Caco-2 (cell line): Measurements from ENCODE around the gene CKAP2L. TPM values are rescaled to one million over a fixed set of nuclear protein-coding genes. Genes with fewer than 3 reads are reported as not detected.

Experiments
- BruUV-seq: library from RNA; stranded (reverse); fragments of 400-500 nt; replicated peaks from 2 replicates; lab custom pipeline; 2021; lab: Mats Ljungman, UMichigan
- CTCF ChIA-PET: fragments of 300-600 bp; sonication (Branson Sonifier 250); formaldehyde crosslinking; loops from one replicate; lab custom pipeline; 2022; ENCODE audit warnings: antibody characterized with exemption; lab: Charles Lee
- POLR2A ChIA-PET: fragments of 300-600 bp; sonication (Branson Sonifier 250); formaldehyde crosslinking; loops from one replicate; lab custom pipeline; 2022; ENCODE audit warnings: antibody characterized with exemption; lab: Charles Lee
- DNase-seq, 2 experiments: peaks; one replicate each; pipeline versions ENCODE4 v3.0.0 to v3.0.0-alpha.2; 2020 to 2022
- H3K27me3 ChIP-seq: replicated peaks from 2 replicates; pipeline ENCODE4 v1.6.0; 2011; ENCODE audit warnings: low read length; ENCODE audit not compliant: control insufficient read depth, insufficient read depth
- H3K36me3 ChIP-seq: 2 replicates; pipeline ENCODE4 v1.5.1; 2011; ENCODE audit warnings: low read length; ENCODE audit not compliant: control insufficient read depth, insufficient read depth
- H3K4me1 ChIP-seq: fragments of 250-450 bp; sonication (Bioruptor Pico); 2 replicates; pipeline ENCODE4 v1.5.1; 2020; ENCODE audit warnings: mild to moderate bottlenecking
- H3K4me3 ChIP-seq: 2 replicates; pipeline ENCODE4 v1.5.1; 2011; ENCODE audit warnings: low read depth, mild to moderate bottlenecking, control low read depth, low read length
- H3K9me3 ChIP-seq: fragments of 250-450 bp; sonication (Bioruptor Pico); 2 replicates; pipeline ENCODE4 v1.5.1; 2020; ENCODE audit warnings: mild to moderate bottlenecking, moderate library complexity
- H3K27ac Mint-ChIP-seq: one replicate; pipeline ENCODE4 v1.8.0; 2022; ENCODE audit warnings: mixed read lengths; ENCODE audit not compliant: unreplicated experiment
- H3K27me3 Mint-ChIP-seq: one replicate; pipeline ENCODE4 v1.8.0; 2022; ENCODE audit warnings: mixed read lengths; ENCODE audit not compliant: insufficient read depth, unreplicated experiment
- H3K36me3 Mint-ChIP-seq: one replicate; pipeline ENCODE4 v1.8.0; 2022; ENCODE audit warnings: mild to moderate bottlenecking, mixed read lengths; ENCODE audit not compliant: insufficient read depth, unreplicated experiment
- H3K4me1 Mint-ChIP-seq: one replicate; pipeline ENCODE4 v1.8.0; 2022; ENCODE audit warnings: low read depth, mixed read lengths; ENCODE audit not compliant: unreplicated experiment
- H3K4me3 Mint-ChIP-seq: one replicate; pipeline ENCODE4 v1.8.0; 2022; ENCODE audit warnings: mild to moderate bottlenecking, moderate library complexity, mixed read lengths; ENCODE audit not compliant: unreplicated experiment
- H3K9me3 Mint-ChIP-seq: one replicate; pipeline ENCODE4 v1.8.0; 2022; ENCODE audit warnings: mixed read lengths; ENCODE audit not compliant: unreplicated experiment
- intact Hi-C: fragments of 100-400 bp; cut with micrococcal nuclease; formaldehyde crosslinking; loops from one replicate; pipeline ENCODE4 v1.10.0; 2022; ENCODE audit not compliant: unreplicated experiment
- total RNA-seq: library from RNA; stranded (reverse); gene quantifications from 2 replicates; pipeline ENCODE4 v1.2.3, GENCODE V29; 2022
- TF ChIP-seq, protein P1 (sequence below), 2 experiments: fragments of 200-600 bp in 1 of 2; IDR thresholded peaks; 1 replicate in 1 of 2; 2 replicates in 1 of 2; pipeline versions ENCODE4 v1.5.1 to v1.8.0; 2011 to 2022; ENCODE audit warnings: antibody characterized with exemption in 1 of 2, control low read depth in 1 of 2, inconsistent platforms in 1 of 2, low read depth in 1 of 2, low read length in 1 of 2, mild to moderate bottlenecking in 1 of 2, moderate library complexity in 1 of 2; ENCODE audit not compliant: insufficient read depth in 1 of 2, severe bottlenecking in 1 of 2, unreplicated experiment in 1 of 2

CKAP2L gene
- total RNA-seq, 1 experiment from 2014 or later = 20.7 TPM

DNA sequence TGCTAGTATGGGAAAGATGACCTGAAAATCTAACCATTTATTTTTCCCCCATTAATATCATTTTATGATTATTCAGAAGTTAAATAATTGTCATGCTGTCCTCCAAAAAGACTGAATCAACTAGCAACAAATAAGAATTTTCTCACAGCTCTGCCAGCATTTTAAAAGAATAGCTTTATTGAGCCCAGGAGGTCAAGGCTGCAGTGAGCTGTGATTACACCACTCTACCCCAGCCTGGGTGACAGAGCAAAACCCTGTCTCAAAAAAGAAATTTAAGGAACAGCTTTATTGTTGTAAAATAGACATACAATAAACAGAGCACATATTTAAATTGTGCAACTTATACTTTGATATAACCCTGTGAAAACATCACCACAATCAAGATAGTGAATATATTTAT lies 44.7 kb upstream of the CKAP2L start:
- Mint-ChIP-seq H3K4me1 (peaks cover 6% of the 10 kb centered on the region), H3K27ac (no peak overlapping the region), H3K4me3 (no peak overlapping the region), H3K27me3 (no peaks in the 10 kb centered on the region), H3K9me3 (peaks cover 30% of the 10 kb centered on the region), H3K36me3 (no peaks in the 10 kb centered on the region)
- Histone ChIP-seq H3K4me3 (no peak overlapping the region), H3K27me3 (no peaks in the 10 kb centered on the region), H3K36me3 (no peaks in the 10 kb centered on the region), H3K9me3 (peaks cover 7% of the 10 kb centered on the region; the same call in 1 of the 2 replicates), H3K4me1 (peaks cover 18% of the 10 kb centered on the region)
- DNase-seq = no peak
- intact Hi-C loops = no loop called here
- ChIA-PET POLR2A (no interaction called here), CTCF (no interaction called here)
- TF ChIP-seq, protein P1, sequence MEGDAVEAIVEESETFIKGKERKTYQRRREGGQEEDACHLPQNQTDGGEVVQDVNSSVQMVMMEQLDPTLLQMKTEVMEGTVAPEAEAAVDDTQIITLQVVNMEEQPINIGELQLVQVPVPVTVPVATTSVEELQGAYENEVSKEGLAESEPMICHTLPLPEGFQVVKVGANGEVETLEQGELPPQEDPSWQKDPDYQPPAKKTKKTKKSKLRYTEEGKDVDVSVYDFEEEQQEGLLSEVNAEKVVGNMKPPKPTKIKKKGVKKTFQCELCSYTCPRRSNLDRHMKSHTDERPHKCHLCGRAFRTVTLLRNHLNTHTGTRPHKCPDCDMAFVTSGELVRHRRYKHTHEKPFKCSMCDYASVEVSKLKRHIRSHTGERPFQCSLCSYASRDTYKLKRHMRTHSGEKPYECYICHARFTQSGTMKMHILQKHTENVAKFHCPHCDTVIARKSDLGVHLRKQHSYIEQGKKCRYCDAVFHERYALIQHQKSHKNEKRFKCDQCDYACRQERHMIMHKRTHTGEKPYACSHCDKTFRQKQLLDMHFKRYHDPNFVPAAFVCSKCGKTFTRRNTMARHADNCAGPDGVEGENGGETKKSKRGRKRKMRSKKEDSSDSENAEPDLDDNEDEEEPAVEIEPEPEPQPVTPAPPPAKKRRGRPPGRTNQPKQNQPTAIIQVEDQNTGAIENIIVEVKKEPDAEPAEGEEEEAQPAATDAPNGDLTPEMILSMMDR (IDR thresholded peaks at IDR 0.05; ENCODE audit: insufficient read depth in 1 of 2, low read depth in 1 of 2, low read length in 1 of 2, severe bottlenecking in 1 of 2, unreplicated experiment in 1 of 2) = no peak
- no TSS peak for BruUV-seq

DNA sequence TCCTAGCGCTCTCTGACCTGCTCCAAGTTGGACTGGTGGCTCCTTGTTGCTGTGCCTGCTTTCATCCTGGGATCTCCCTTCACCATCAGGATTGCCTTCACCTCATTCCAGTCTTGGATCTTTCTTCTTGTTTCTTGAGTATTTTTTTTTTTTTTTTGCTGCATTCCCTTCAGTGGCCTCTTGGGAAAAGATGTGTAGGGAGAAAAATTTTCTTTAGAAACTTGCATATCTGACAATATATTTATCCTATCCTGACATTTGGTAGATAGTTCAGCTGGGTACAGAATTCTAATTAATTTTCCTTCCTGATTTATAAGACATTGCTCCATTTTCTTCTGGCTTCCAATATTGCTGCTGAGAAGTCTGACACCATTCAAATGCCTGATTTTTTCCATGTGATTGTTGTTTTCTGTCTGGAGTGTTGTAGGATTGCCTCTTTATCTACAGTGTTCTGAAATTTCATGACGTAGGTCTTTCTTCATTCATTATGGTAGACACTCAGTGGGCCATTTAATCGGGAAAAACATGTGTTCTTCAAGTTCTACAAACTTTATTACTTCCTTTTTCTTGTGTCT lies 42.9 kb upstream of the CKAP2L start:
- Mint-ChIP-seq H3K4me1 (peaks cover 7% of the 10 kb centered on the region), H3K36me3 (no peaks in the 10 kb centered on the region), H3K4me3 (no peak overlapping the region), H3K27ac (no peak overlapping the region), H3K9me3 (peaks cover 30% of the 10 kb centered on the region), H3K27me3 (no peaks in the 10 kb centered on the region)
- Histone ChIP-seq H3K27me3 (no peaks in the 10 kb centered on the region), H3K4me1 (peaks cover 17% of the 10 kb centered on the region), H3K4me3 (no peak overlapping the region), H3K9me3 (peaks cover 7% of the 10 kb centered on the region; the same call in 1 of the 2 replicates), H3K36me3 (no peaks in the 10 kb centered on the region)
- intact Hi-C loops = no loop called here
- DNase-seq = no peak
- POLR2A ChIA-PET = no interaction called here
- TF ChIP-seq, protein P1 (IDR thresholded peaks at IDR 0.05; ENCODE audit: insufficient read depth in 1 of 2, low read depth in 1 of 2, low read length in 1 of 2, severe bottlenecking in 1 of 2, unreplicated experiment in 1 of 2) = peak in 1 of 2 experiments; percentile 22
- CTCF ChIA-PET = no interaction called here
- BruUV-seq = no TSS peak

DNA sequence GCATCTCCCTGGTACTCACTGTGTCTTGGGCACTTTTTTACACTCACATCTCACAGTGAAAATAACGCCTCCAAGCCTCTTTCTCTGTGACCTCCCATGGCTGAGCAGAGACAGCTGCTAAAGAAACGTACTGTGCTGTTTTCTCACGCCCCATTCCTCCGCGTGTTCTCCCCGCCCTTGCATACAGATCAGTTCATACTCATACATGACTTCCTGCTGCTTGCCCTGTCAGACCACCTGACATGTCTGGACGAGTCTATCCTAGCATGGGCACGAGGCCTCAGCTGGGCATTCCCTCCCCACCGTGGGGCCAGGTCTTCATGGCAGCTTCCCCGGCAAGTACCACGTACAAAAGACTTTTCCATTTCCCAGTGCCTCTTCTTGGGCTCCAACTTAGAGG lies 41.1 kb upstream of the CKAP2L start:
- Mint-ChIP-seq H3K4me1 (peaks cover 7% of the 10 kb centered on the region), H3K9me3 (peaks cover 30% of the 10 kb centered on the region), H3K27ac (no peak overlapping the region), H3K36me3 (no peaks in the 10 kb centered on the region), H3K27me3 (no peaks in the 10 kb centered on the region), H3K4me3 (no peak overlapping the region)
- BruUV-seq = no TSS peak
- ChIA-PET CTCF (no interaction called here), POLR2A (no interaction called here)
- Histone ChIP-seq H3K4me1 (peaks cover 9% of the 10 kb centered on the region), H3K36me3 (no peaks in the 10 kb centered on the region), H3K9me3 (peaks cover 7% of the 10 kb centered on the region; the same call in 1 of the 2 replicates), H3K27me3 (no peaks in the 10 kb centered on the region), H3K4me3 (no peak overlapping the region)
- no peak for DNase-seq
- TF ChIP-seq, protein P1 (IDR thresholded peaks at IDR 0.05; ENCODE audit: insufficient read depth in 1 of 2, low read depth in 1 of 2, low read length in 1 of 2, severe bottlenecking in 1 of 2, unreplicated experiment in 1 of 2) = no peak
- intact Hi-C loops = no loop called here
